WERI-Rb-1 (cell line): ENCODE measurements around the gene PNP.

ENCODE experiments used
- DNase-seq: peaks from one replicate; pipeline ENCODE4 v3.0.0-alpha.2; 2020
- H3K27ac ChIP-seq: fragments of 250-450 bp; sonication (Bioruptor Pico); 2 replicates; pipeline ENCODE4 v1.5.1; 2020; ENCODE audit warnings: mild to moderate bottlenecking, moderate library complexity
- H3K27me3 ChIP-seq: fragments of 250-450 bp; sonication (Bioruptor Pico); 2 replicates; pipeline ENCODE4 v1.5.1; 2021; ENCODE audit warnings: mild to moderate bottlenecking, low read depth, moderate library complexity; ENCODE audit not compliant: insufficient read depth, severe bottlenecking
- H3K36me3 ChIP-seq: fragments of 250-450 bp; sonication (Bioruptor Pico); 2 replicates; pipeline ENCODE4 v1.5.1; 2020; ENCODE audit warnings: mild to moderate bottlenecking, moderate library complexity
- H3K4me3 ChIP-seq: 2 replicates; pipeline ENCODE4 v1.5.1; 2011; ENCODE audit warnings: low read depth, mild to moderate bottlenecking, control low read depth, low read length
- H3K9me3 ChIP-seq: fragments of 250-450 bp; sonication (Bioruptor Pico); 2 replicates; pipeline ENCODE4 v1.5.1; 2021; ENCODE audit warnings: mild to moderate bottlenecking, moderate library complexity; ENCODE audit not compliant: severe bottlenecking
- TF ChIP-seq, protein P1 (sequence below): IDR thresholded peaks from 2 replicates; pipeline ENCODE4 v1.5.1; 2011; ENCODE audit warnings: low read depth, mild to moderate bottlenecking, control low read depth, inconsistent platforms, low read length

PNP gene

DNA sequence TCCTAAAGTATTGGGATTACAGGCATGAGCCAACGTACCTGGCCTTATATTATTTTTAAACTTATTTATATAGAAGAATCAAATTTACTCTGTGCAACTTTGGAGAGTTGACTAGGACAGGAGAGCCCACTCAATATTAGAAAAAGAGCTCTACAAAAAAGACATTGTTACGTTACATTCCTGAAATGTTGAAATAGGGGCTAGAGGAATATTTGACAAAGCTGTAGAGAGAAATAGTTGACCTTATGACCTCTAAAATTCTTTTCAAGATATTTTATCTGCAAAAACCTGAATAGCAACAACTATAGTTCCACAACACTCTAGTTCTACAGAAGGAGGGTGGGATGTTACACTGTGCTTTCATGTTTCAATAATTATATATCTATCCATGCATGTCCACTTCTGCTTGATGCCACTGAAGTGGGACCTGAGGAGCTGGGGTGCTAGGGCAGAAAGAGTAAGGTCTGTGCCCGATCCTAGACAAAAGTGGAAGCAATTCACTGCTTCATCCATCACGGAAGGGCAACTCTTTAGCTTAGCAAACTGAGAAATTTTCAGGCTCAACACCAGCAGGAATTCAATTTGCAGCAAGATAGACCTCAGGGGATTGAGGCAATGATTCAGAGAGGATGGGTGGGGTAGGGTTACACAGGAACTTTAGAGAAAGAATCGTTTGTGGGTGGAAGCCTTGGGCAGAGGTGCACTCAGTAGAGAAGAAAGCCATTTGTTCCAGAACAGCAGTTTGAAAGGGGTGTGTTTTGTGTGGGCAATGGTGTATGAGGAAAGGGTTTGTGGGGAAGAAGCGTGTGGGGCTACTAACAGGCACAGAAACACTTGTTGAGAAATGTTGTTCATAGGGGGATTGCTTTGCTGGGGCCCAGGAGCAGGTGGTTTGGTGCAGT lies 20.1 kb downstream of the PNP start:
- Histone ChIP-seq H3K9me3 (no peaks in the 10 kb centered on the region), H3K27me3 (no peaks in the 10 kb centered on the region), H3K27ac (no peak overlapping the region), H3K36me3 (no peaks in the 10 kb centered on the region), H3K4me3 (no peak overlapping the region)
- DNase-seq: no peak
- TF ChIP-seq, protein P1, sequence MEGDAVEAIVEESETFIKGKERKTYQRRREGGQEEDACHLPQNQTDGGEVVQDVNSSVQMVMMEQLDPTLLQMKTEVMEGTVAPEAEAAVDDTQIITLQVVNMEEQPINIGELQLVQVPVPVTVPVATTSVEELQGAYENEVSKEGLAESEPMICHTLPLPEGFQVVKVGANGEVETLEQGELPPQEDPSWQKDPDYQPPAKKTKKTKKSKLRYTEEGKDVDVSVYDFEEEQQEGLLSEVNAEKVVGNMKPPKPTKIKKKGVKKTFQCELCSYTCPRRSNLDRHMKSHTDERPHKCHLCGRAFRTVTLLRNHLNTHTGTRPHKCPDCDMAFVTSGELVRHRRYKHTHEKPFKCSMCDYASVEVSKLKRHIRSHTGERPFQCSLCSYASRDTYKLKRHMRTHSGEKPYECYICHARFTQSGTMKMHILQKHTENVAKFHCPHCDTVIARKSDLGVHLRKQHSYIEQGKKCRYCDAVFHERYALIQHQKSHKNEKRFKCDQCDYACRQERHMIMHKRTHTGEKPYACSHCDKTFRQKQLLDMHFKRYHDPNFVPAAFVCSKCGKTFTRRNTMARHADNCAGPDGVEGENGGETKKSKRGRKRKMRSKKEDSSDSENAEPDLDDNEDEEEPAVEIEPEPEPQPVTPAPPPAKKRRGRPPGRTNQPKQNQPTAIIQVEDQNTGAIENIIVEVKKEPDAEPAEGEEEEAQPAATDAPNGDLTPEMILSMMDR: no peak

DNA sequence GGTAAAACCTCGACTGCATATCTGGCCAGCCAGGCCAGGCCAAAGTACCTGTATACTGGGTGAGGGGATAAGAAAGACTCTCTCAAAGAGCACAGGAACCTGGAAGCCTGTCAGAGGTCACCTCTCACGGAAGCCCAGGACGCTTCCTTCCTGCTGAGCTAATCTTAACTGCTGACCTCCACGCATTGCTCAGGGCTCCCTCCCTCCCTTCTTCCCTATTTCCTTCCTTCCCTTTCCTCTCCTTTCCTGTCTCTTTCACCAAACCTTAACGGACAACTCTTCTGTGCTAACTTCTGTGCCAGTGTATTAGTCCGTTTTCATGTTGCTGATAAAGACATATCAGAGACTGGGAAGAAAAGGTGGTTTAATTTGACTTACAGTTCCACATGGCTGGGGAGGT lies 21.4 kb downstream of the PNP start:
- DNase-seq: no peak
- Histone ChIP-seq H3K4me3 (no peak overlapping the region), H3K27ac (no peak overlapping the region), H3K9me3 (no peaks in the 10 kb centered on the region), H3K36me3 (no peaks in the 10 kb centered on the region), H3K27me3 (no peaks in the 10 kb centered on the region)
- TF ChIP-seq, protein P1: no peak

DNA sequence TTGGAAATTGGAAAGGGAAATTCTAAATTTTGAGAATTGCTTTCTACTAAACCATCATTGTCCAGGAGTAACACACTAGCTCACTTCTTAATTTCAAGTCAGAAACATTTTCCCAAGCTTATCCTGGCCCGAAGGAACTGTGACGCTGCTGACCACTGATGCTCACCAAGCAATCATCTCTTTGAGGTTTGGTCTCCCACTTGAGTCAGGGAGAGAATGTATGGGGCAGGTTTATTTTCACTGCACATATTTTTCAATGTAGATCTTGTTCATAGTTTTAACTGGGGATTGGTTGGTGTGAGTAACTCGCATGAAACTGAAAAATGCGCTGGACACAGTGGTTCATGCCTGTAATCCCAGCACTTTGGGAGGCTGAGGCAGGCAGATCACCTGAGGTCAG lies 23.3 kb downstream of the PNP start:
- no peaks in the 10 kb centered on the region for H3K36me3 ChIP-seq
- DNase-seq: no peak
- H3K27ac ChIP-seq: no peak overlapping the region
- H3K27me3 ChIP-seq: no peaks in the 10 kb centered on the region
- TF ChIP-seq, protein P1: no peak
- H3K9me3 ChIP-seq: no peaks in the 10 kb centered on the region
- no peak overlapping the region for H3K4me3 ChIP-seq

DNA sequence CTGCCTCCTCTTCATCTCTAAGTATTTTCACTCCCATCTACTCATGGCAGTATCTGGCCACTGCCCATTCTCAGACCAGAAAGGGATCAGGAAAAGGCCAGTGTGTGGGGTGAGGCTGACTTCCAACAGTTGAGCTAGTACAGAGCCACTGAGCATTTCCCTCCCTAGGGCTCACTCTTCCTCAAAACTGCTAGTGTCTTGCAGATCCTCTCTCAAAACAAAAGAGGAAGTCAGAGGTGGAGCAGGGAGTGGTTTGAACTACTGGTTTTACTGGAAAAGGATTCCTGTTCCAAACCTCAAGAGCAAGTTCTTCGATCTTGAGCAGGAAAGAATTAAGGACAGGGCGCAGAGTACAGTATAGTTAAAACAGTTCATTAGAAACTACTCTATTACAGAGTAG lies 24.4 kb downstream of the PNP start:
- TF ChIP-seq, protein P1: no peak

DNA sequence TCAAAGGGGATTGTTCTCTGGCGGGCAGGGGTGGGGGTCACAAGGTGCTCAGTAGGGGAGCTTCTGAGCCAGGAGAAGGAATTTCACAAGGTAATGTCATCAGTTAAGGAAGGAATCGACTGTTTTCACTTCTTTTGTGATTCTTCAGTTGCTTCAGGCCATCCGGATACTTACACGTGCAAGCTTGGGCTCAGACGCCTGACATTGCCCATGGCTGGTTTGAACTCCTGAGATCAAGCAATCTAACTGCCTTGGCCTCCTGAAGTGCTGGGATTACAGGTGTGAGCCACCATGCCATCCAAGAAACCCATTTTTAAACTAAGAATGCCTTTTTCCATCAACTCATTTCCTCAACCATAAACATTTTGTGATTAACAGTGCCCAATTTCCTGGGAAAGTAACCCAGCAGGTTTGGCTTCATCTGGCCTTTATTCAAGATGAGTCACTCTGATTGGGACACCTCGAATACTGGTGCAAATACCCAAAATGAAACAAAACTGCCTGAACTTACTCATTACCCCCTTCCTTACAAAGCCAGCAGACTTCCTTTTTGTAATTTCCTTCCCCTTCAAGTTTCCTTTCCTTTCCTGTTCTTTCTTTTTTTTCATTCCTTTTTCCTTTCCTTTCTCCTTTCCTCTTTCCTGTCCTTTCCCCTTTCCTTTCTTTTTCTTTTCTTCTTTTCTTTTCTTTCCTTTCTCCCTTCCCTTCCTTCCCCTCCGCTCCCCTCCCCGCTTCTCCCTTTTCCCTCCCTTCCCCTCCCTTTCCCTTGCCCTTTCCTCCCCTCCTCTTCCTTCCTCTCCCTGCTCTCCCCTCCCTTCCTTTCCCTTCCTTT lies 25.9 kb downstream of the PNP start:
- no peak overlapping the region for H3K27ac ChIP-seq
- TF ChIP-seq, protein P1: no peak
- no peaks in the 10 kb centered on the region for H3K27me3 ChIP-seq
- no peaks in the 10 kb centered on the region for H3K36me3 ChIP-seq
- no peak for DNase-seq
- H3K9me3 ChIP-seq: no peaks in the 10 kb centered on the region
- H3K4me3 ChIP-seq: no peak overlapping the region

More for the DNA sequence above, 24.4 kb downstream of the PNP start:
- H3K9me3 ChIP-seq: no peaks in the 10 kb centered on the region
- H3K36me3 ChIP-seq: no peaks in the 10 kb centered on the region
- no peak overlapping the region for H3K4me3 ChIP-seq
- H3K27ac ChIP-seq: no peak overlapping the region
- DNase-seq: no peak
- no peaks in the 10 kb centered on the region for H3K27me3 ChIP-seq
